Loucy (cell line): ENCODE data around the gene KBTBD4.

Source experiments
- H2AFZ ChIP-seq: fragments of 200-600 bp; sonication (generic); 2 replicates; pipeline ENCODE4 v1.6.0; 2016; ENCODE audit warnings: antibody characterized with exemption, mild to moderate bottlenecking, low read length, moderate library complexity
- H3F3A ChIP-seq: fragments of 200-600 bp; 2 replicates; pipeline ENCODE4 v1.6.0; 2016; ENCODE audit warnings: antibody characterized with exemption, low read depth, mild to moderate bottlenecking
- H3K27me3 ChIP-seq: fragments of 200-600 bp; sonication (generic); 2 replicates; pipeline ENCODE4 v1.6.1; 2014; ENCODE audit warnings: low read length, mild to moderate bottlenecking; ENCODE audit not compliant: insufficient read depth, poor library complexity, severe bottlenecking
- H3K36me3 ChIP-seq: fragments of 200-600 bp; sonication (generic); 2 replicates; pipeline ENCODE4 v1.6.1; 2016; ENCODE audit warnings: low read length; ENCODE audit not compliant: insufficient read depth
- H3K4me1 ChIP-seq: fragments of 200-600 bp; sonication (generic); 2 replicates; pipeline ENCODE4 v1.5.1; 2014; ENCODE audit warnings: low read length, mild to moderate bottlenecking; ENCODE audit not compliant: insufficient read depth, poor library complexity, severe bottlenecking
- H3K4me2 ChIP-seq: fragments of 200-600 bp; sonication (generic); 2 replicates; pipeline ENCODE4 v1.6.0; 2014; ENCODE audit warnings: antibody characterized with exemption, low read length, low read depth, mild to moderate bottlenecking; ENCODE audit not compliant: poor library complexity, severe bottlenecking
- H3K4me3 ChIP-seq: fragments of 200-600 bp; sonication (generic); 2 replicates; pipeline ENCODE4 v1.5.1; 2014; ENCODE audit warnings: low read length, mild to moderate bottlenecking, mixed read lengths; ENCODE audit not compliant: poor library complexity, severe bottlenecking
- H3K79me2 ChIP-seq: fragments of 200-600 bp; sonication (generic); 2 replicates; pipeline ENCODE4 v1.6.1; 2014; ENCODE audit warnings: low read length; ENCODE audit not compliant: insufficient read depth
- H3K9ac ChIP-seq: fragments of 200-600 bp; sonication (generic); 2 replicates; pipeline ENCODE4 v1.6.0; 2014; ENCODE audit warnings: mild to moderate bottlenecking, low read depth, low read length, moderate library complexity; ENCODE audit not compliant: poor library complexity, severe bottlenecking
- H3K9me2 ChIP-seq: fragments of 200-600 bp; sonication (generic); replicated peaks from 2 replicates; pipeline ENCODE4 v1.6.1; 2016; ENCODE audit warnings: low read depth, low read length, mixed read lengths
- H3K9me3 ChIP-seq: fragments of 200-600 bp; sonication (generic); 2 replicates; pipeline ENCODE4 v1.6.1; 2014; ENCODE audit warnings: mild to moderate bottlenecking, antibody characterized with exemption, low read length, low read depth; ENCODE audit not compliant: insufficient read depth
- H4K20me1 ChIP-seq: fragments of 200-600 bp; sonication (generic); 2 replicates; pipeline ENCODE4 v1.6.0; 2014; ENCODE audit warnings: antibody characterized with exemption, low read length, mild to moderate bottlenecking; ENCODE audit not compliant: insufficient read depth, poor library complexity, severe bottlenecking
- CTCF ChIP-seq: fragments of 200-600 bp; sonication (generic); conservative IDR thresholded peaks from 2 replicates; pipeline ENCODE4 v1.5.1; 2014; ENCODE audit warnings: mild to moderate bottlenecking, antibody characterized with exemption, low read length
- EZH2phosphoT487 ChIP-seq: fragments of 200-600 bp; IDR thresholded peaks from 2 replicates; pipeline ENCODE4 v1.6.1; 2018; ENCODE audit warnings: antibody characterized with exemption, mild to moderate bottlenecking, moderate library complexity, borderline replicate concordance

Gene KBTBD4

GRCh38 chr11:47592970-47593369, 14.2 kb upstream of the KBTBD4 start:
- peak overlapping the region; percentile 88 for H3K9ac ChIP-seq
- no peak overlapping the region for H2AFZ ChIP-seq
- peaks cover 73% of the 10 kb centered on the region for H3K4me1 ChIP-seq
- H3F3A ChIP-seq: peaks cover 15% of the 10 kb centered on the region; the same call in 1 of the 2 replicates
- H3K9me3 ChIP-seq: no peaks in the 10 kb centered on the region
- H3K36me3 ChIP-seq: no peaks in the 10 kb centered on the region; the same call in 1 of the 2 replicates
- TF ChIP-seq EZH2phosphoT487 (no peak), CTCF (no peak)
- H3K4me3 ChIP-seq: peak overlapping the region; percentile 83
- peak overlapping the region; percentile 82 for H3K4me2 ChIP-seq
- peaks cover 50% of the 10 kb centered on the region for H3K79me2 ChIP-seq
- H3K9me2 ChIP-seq: no peaks in the 10 kb centered on the region
- no peaks in the 10 kb centered on the region for H4K20me1 ChIP-seq
- H3K27me3 ChIP-seq: no peaks in the 10 kb centered on the region

- peak overlapping the region; percentile 82 for H3K4me2 ChIP-seq
- H3K36me3 ChIP-seq: no peaks in the 10 kb centered on the region; the same call in 1 of the 2 replicates
- H3F3A ChIP-seq: peaks cover 15% of the 10 kb centered on the region; the same call in 1 of the 2 replicates
- no peaks in the 10 kb centered on the region for H3K27me3 ChIP-seq
- no peaks in the 10 kb centered on the region for H4K20me1 ChIP-seq
- no peak overlapping the region for H2AFZ ChIP-seq
- peaks cover 75% of the 10 kb centered on the region for H3K4me1 ChIP-seq
- peaks cover 57% of the 10 kb centered on the region for H3K79me2 ChIP-seq
- TF ChIP-seq CTCF: no peak
- no peaks in the 10 kb centered on the region for H3K9me2 ChIP-seq
- H3K4me3 ChIP-seq: peak overlapping the region; percentile 83
- peak overlapping the region; percentile 88 for H3K9ac ChIP-seq
- H3K9me3 ChIP-seq: no peaks in the 10 kb centered on the region
These were observed 13.5 kb upstream of the KBTBD4 start for GRCh38 chr11:47592251-47592650.

- no peak for TF ChIP-seq EZH2phosphoT487
- no peaks in the 10 kb centered on the region; the same call in 1 of the 2 replicates for H3K36me3 ChIP-seq
- peak overlapping the region; percentile 88 for H3K9ac ChIP-seq
- no peak overlapping the region for H2AFZ ChIP-seq
- no peaks in the 10 kb centered on the region for H3K9me2 ChIP-seq
- peaks cover 62% of the 10 kb centered on the region for H3K79me2 ChIP-seq
- H3K4me1 ChIP-seq: peaks cover 80% of the 10 kb centered on the region
- no peaks in the 10 kb centered on the region for H4K20me1 ChIP-seq
- H3K4me3 ChIP-seq: peak overlapping the region; percentile 83
- peak overlapping the region; percentile 82 for H3K4me2 ChIP-seq
- no peaks in the 10 kb centered on the region for H3K9me3 ChIP-seq
- H3K27me3 ChIP-seq: no peaks in the 10 kb centered on the region
- H3F3A ChIP-seq: peaks cover 15% of the 10 kb centered on the region; the same call in 1 of the 2 replicates
These were observed 13.0 kb upstream of the KBTBD4 start for GRCh38 chr11:47591764-47592163.
